NCI-H510A treated with DMSO at 0.1 percent for 48 hours (cell line): ENCODE data around the gene CISTR.
"Not testable (repeated sequence)": the region's sequence is repeated elsewhere in the genome, so short reads cannot be mapped to it uniquely, and the experiment has no call there.

ENCODE experiments used
- DNase-seq: peaks from one replicate; lab custom pipeline; 2025; lab: John Stamatoyannopoulos, UW

CISTR gene

DNA sequence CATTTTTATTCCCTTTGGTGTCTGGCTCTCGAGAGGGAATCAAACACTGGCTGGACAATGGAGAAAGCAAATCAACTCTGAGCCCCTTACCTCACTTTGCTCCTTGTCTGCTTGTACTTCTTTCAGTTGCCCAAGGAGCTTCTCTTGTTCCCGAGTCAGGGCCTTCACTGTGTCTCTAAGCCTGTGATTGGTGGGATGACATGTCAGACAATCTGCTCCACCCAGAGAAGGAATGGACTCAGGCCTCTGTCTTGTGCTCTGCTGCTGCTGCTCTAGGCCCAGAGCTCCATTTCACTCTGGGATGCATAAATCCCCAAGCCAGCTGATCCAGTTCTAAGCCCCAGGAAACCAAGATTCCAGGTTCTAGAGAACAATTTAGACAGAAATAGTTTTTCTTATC is 32.1 kb downstream of the CISTR start:
- no peak for DNase-seq

DNA sequence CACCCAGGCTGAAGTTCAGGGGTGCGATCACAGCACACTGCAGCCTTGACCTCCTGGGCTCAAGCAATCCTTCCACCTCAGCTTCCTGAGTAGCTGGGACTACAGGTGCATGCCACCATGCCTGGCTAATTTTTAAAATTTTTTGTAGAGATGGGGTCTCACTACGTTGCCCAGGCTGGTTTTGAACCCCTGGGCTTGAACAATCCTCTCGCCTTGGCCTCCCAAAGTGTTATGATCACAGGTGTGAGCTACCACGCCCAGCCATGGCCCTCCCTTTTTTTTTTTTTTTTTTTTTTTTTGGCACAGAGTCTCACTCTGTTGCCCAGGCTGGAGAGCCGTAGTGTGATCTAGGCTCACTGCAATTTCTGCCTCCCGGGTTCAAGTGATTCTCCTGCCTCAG is 33.2 kb downstream of the CISTR start:
- not testable (repeated sequence) for DNase-seq

DNA sequence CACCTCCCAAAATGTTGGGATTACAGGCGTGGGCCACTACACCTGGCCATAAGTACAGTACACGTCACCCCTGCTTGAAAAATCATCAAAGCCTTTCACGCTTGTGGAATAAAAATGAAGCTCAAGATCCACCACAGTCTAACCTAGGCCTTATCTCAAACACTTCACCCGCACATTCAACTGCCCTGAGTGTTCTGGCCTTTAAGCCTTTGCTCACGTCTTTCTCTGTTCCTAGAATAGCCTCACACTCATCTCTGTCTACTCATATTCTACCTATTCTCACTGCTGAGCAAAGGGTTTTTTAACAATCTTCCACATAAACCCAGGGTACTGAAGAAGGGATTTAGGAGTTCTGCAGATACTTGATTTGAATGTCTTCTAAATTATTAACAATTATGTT is 34.5 kb downstream of the CISTR start:
- DNase-seq: no peak

DNA sequence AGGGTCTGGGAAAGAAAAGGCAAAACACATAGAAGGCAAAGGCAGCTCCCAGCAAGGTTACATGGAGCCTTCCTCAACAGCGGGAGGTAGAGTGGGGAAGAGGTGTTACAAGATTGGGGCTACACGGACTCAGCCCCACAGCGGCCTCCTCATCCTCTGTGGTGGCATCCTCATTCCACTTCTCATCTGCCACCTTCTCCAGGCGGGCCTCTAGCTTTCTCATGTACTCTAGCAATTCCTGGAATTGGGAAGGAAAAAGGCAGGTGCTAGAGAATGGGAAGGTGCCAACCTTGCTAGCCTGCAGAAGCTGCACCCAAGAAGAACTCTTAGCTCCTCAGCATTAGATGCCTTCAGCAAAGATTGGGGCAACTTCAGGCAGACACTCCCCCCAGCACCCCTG is 37.8 kb downstream of the CISTR start:
- DNase-seq: no peak

DNA sequence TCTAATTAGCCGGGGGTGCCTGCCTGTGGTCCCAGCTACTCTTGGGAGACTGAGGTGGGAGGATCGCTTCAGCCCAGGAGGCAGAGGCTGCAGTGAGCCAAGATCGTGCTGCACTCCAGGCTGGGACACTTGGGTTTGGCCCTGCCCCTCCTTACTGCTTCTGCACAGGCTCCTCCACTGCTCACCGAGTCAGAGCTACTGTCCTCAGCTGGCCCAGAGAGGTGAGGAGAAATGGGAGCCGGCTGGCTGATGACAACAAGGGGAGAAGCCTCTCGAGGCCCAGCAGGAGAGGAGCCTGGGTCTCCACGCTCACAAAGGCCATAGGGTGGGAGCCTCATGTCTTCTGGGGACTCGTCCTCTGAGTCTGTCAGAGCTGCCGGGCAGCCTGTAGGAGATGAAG is 38.3 kb downstream of the CISTR start:
- DNase-seq: no peak

DNA sequence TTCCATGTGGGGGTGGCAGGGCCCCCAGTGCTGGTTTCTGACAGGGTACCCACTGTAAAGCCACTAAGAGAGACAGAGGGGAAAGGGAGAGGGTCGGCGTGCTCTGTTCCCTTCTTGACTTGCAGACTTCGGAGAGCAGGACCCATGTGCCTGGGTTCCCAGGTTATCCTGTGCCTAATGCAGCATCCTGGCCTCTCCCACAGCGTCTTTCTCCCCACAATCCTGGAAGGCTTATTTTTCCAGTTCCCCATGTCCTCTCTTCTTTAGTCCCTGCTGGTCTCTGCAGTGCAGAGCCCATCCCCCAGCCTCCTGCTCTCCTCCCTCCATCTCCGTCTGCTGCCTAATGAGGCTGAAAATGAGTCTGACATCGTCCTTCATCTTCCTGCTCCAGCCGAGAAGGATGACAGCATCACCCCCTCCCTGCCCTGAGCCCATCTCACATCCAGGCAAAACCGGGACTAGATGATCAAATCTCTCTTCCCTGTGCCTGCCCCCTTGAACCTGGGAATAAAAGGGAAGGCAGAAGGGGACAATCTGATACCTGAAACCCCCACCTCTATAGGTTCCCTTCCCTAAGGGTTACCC is 39.6 kb downstream of the CISTR start:
- DNase-seq: no peak

DNA sequence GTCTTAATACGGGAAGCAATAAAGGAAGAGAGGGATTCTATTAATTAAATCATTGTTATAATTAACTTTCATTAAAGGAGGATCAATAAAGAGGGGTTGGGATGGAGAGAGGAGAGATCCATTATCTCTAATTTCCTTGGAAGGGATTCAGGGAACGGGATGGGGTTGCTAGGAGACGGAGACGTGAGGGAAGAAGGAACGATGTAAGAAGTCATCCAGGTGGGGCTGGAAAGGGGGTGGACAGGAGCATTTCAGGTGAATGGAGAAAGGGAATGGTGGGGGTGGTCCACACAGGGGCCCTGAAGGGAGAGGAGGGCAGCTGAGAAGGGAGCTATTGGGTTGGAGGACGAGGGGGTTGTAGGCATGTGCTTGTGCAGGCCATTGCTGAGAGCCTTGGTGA is 41.7 kb downstream of the CISTR start:
- no peak for DNase-seq

DNA sequence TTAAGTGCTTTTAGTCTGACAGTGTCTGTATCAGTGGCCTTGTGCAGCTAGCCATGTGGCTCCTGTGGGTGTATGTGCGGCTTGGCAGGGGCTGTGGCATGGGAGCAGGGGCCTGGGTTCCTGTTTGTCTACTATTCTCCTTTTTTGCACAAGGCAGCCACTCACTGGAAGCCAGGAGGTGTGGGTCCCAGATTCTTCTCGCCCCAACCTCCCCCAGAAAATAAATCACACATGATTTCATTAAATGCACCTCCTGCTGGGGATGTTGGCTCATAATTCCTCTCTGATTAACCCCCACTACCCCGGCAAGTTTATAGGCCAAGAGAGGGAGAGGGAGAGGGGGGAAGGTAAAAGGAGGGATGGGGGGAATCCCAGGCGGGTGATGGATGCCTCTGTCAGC is 42.1 kb downstream of the CISTR start:
- no peak for DNase-seq

DNA sequence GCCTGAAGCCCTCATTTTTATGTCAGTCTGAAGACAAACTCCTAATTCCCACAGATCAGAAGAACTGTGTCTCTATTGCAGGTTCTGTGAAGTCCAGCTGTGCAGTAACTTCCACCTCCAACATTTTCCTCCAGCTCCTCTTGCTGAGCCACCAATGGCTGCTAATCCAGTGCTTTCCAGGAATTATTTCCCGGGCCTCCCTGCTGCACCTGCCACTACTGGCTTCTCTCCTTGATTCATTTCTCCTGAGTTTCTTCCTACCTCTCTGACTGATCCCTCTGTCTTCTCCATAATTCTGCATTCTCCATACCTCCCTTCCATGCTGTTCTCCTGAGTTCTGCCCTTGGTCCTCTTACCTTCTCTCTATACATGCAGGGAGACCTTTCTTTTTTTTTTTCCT is 45.7 kb downstream of the CISTR start:
- no peak for DNase-seq

DNA sequence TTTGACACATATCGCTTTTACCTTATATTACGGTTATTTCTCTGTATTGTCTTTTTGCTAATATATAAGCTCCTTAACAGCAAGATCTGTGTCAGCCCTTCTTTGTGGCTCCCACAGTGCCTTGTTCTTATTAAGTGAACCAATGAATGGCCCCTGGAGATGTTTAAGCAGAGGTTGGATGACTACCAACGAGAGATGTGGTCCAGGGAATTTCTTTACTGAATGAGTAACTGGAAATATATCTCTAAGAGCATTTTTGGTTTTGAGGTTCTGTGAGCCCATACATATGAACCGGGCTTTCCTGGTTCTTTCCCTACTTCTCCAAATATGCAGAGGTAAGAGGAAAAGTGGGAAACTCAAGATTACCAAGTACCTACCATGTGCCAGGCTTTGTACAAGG is 48.0 kb downstream of the CISTR start:
- no peak for DNase-seq

DNA sequence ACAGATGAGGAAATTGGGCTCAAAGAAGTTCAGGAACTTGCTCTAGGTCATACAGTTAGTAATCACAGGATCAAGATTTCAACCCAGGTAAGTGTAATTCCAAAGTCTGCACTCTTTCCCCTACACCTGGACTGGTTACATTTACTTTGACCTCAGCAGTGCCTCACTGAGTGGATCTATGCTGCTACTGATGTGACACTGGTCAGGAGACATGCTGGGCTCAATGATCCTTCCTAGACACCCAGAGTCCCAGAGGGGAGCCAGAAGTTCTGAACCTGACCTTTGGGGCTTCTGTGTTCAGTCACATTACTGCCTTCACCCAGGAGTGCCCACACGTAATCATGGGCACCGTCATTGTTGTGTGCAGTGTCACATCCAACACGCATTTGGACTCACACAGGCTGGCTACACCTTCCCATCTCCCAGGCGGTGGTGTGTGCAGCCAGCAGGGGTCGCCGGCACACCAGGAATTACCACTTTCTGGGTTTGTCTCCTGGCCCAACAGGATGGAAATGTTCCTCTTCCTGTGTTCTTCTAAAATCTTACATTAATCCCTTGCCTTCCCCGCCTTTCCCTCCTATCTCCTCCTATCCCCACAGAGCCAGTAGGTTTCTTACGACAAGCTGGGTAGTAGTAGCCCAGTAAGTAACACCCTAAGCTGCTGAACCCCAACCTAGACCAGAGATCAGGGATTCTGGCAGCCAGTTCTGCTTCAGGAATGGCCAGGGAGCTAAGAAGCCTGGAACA is 50.1 kb downstream of the CISTR start:
- DNase-seq: peak; percentile 48

DNA sequence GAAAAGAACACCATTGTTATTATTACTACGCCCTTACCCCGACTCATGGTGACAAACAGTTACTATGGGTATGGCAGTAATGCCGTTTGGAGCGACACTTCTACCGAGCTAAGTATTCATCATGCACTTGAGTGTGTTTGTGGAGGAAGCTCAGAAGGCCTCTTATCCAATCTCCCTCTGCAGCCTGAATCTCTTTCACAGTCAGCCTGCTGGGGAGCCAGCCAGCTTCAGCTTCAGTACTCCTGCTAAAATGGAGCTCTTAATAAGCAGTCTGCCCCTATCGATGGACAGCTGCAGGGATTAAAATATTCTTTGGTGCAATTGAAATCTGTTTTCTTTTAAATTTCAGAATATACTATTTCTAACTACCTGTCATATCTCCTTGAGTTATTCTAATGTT is 51.2 kb downstream of the CISTR start:
- DNase-seq: no peak

DNA sequence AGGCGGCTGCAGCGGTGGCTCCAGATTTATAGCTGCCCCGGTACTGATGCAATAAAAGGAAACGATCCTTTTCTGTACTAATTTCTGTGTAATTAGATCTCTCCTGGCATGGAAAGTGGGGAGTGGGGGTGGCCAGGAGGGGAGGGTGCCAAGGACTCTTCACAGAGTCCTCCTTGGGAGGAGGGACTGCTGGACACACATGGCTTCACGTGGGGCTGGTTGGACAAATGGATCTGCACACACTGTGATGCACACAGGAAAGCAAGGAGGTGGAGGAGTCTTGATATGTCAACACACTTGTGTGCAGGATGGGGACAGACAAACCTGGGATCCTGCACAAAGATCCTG is 52.1 kb downstream of the CISTR start:
- no peak for DNase-seq

DNA sequence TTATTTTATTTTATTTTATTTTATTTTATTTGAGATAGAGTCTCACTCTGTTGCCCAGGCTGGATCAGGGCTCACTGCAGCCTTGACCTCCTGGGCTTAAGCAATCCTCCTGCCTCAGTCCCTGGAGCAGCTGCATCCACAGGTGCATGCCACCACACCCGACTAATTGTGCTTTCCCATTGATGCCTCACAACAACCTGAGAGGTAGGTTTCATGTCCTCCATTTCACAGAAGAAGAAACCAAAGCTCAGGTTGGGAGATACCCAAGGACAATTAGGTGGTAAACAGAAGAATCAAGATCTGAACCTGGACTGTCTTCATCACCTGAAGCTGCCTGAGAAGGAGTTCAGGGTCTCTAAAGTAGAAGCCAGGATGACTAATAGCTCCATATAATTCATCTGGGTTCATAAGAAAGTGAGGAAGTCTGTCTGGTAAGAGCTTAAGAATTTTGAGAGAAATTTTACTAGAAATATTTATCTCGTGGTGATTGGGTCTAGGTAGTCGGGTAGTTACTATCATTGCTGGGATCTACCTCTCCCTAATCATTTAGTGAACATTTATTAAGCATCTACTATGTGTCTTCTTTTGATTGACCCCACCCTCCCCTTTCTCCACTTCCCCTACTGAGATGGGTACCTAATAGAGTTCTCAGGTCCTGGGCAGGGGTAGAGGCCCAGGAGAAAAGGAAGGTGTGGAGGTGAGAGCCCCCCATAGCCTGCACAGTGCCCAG is 52.7 kb downstream of the CISTR start:
- no peak for DNase-seq

DNA sequence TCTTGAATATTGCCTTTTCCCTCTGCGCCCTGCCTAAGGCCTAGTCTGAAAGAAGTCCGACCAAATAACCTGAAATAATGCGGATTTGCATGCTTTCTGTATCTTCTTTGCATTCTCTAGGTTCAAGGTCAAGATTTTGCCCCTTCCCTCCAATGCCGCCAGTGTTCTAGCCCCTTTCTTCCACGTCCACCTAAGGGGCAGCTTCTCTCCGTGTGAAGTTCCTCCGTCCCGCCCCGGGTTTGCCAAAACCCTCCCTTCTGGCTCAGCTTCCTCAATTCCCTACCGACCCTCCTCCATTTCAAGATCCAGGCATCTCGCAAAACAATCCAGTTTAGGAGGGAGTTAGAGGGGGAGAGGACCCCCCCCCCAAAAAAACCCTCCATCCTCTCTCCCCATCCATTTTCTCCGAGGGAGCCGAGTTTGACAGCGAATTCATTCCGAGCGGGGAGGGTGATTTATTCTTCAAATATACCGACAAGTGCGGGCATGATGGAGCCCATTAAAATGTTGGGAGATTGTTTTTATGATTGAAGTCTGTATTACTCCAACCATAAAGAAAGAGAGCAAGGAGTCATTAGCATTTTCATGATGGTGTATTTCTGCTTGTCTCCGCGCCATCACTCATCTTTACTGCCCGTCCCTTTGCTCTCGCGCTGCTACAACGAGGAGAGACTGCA is 55.0 kb downstream of the CISTR start:
- DNase-seq: peak; percentile 15
